HG03469 (cell line): ENCODE results near the gene SNX25.
A peak's percentile ranks its signal among the peaks of the same experiment; 100 is the strongest.

Experiments
- ATAC-seq: cut with Tn5 transposase; IDR thresholded peaks from one replicate; pipeline ENCODE4 v1.9.1; 2021; ENCODE audit warnings: mild to moderate bottlenecking, moderate library complexity, moderate number of reproducible peaks; ENCODE audit not compliant: unreplicated experiment

Gene SNX25

DNA sequence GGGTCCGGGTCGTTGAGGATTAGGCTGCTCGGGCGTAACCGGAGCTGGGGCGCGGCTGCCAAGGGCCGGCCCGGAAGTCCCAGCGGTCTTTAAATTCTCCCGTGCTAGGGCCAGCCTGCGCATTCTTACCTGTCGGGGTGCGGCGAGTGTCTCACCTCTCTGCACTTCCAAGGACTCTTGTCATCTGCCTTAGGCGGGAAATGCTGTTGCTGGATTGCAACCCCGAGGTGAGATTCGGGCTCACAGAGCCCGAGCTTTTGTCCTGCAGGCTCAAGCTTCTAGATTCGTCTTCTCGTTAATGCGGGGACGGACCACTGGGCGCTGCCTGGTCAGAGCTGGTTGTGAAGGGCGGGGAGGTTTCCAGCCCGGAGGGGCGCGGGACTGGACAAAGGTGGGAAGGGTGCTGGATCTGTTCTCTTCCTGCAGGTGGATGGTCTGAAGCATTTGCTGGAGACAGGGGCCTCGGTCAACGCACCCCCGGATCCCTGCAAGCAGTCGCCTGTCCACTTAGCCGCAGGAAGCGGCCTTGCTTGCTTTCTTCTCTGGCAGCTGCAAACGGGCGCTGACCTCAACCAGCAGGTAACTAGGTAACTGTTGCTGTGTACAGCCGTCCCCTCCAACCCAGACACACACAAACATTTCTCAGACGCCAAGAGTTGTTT is 187.5 kb downstream of the SNX25 start, which contains the start of gene ANKRD37:
Gene ANKRD37, plus strand, starts transcription at position 118 of the 662 bp plus-strand sequence. Its CDS starts 83 bp downstream, at position 201.
- ATAC-seq: no peak

- ATAC-seq: no peak
These were observed 189.2 kb downstream of the SNX25 start for GRCh38 chr4:185398618-185399017.

- ATAC-seq: no peak
These were observed 190.1 kb downstream of the SNX25 start for GRCh38 chr4:185399466-185399865.

GRCh38 chr4:185404031-185404430 is 194.6 kb downstream of the SNX25 start:
- ATAC-seq: no peak

DNA sequence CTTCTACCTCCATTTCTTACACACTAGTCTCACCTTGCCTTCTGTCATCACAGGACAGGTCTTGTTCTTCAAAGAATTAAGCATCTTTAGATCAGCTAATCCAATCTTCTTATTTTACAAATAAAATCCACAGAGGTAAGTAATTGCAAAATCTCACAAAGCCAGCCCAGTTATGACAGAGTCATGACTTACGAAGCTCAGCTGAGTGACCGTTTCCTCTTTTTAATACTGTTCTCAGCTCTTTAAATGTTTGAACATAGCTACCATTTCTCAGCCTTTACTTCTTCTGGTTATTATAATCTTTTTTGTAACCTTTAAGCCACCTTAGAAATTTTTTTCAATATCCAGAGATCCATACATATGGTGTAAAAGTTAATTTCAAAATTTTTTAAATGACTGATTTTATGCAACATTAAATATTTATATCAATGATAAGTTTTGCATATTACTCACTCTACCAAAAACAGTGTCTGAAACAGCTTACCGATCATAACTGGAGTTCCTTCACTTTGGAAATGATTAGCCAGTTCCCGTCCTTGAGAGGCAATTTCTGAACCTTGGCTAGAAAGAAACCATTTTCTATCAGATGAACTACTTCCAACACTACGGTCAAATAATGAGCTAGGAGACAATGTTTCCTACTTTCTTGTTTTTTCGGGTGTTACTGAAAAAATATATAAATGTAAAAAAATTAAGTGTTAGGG is 196.1 kb downstream of the SNX25 start:
- peak; percentile 43 for ATAC-seq

DNA sequence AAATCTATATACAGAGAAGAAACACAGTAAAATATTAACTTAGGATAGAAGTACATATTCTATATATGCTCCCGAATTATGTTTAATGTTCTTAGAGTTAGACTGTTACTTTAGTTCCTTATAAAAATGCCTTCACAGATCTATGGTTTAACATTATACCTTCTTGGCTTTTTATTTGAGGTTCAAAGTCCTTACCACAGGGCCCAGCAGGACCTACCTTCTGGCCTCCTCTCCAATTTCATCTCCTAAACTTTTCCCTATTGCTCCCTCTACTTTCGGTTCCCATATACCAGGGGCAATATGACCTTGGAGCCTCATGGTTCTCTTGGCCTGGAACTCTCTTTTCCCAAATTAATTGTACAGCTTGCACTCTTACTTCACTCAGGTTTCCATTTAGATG is 199.0 kb downstream of the SNX25 start:
- ATAC-seq: no peak

- ATAC-seq: no peak
These were observed 202.5 kb downstream of the SNX25 start for GRCh38 chr4:185411849-185412248.

- ATAC-seq: no peak
These were observed 203.0 kb downstream of the SNX25 start for GRCh38 chr4:185412412-185412811.
